OCI-M1 (cell line): ENCODE results near the gene ITGA6.

Experiments
- DNase-seq: peaks from one replicate; lab custom pipeline; 2025; lab: John Stamatoyannopoulos, UW

The ITGA6 gene

DNA sequence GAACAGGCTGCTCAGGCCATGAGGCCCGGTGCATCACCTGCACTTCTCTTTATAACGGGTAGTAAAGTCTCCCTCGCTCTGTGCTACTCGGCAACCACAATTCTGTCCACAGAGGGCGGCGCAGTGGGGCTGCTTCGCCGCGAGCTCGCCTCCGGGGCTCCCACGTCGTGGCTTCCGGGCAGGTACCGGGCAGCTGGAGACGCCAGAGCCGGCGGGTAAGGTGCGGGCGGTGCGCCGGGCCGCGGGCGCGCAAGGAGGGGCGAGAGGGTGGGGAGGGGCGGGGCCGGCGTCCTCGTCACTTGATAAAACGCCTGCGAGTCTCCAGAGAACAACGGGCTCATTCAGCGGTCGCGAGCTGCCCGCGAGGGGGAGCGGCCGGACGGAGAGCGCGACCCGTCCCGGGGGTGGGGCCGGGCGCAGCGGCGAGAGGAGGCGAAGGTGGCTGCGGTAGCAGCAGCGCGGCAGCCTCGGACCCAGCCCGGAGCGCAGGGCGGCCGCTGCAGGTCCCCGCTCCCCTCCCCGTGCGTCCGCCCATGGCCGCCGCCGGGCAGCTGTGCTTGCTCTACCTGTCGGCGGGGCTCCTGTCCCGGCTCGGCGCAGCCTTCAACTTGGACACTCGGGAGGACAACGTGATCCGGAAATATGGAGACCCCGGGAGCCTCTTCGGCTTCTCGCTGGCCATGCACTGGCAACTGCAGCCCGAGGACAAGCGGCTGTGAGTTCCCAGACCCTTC, at the start of gene ITGA6:
ITGA6 (plus strand) TSS at position 331 of the 734 bp plus-strand sequence.
- DNase-seq = peak; percentile 41

DNA sequence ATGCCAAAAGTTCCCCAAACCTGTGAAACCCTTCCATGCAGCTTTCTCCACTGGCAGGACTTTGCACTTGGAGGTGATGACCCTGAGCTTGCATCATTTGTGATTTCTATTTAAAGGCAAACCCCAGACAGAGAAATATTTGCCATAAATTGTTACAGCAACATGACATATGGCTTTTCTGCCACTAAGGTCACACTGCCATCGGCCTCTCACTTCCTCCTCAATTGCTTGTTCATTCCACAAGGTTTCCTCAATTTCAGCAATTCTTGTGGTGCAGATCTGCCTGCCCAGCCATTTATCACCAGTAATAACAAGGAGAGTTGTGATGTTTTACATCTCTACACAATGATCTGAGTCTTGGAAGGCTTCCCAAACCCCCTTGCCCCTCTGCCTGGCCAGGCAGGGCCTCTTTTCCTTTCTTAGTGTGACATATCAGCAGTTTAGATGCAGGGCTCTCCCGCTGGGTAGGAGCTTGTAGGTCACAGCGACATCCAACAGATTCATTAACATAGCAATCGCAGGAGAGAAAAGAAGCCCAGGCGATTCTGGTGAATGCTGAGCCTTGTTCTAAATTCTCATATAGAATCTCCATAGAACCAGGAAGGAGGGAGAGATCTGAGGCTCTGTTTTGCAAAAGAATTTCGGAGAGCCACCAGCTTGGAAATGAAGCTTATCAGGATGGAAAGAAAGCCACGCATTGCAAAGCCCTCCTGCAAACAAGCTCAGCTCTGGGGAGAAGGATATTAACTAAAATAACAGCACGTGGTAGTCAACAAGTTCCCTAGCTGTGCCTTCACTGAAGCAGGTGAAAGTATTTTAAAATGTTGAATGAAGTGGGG, 46.7 kb upstream of the ITGA6 start:
- DNase-seq = peak; percentile 22

DNA sequence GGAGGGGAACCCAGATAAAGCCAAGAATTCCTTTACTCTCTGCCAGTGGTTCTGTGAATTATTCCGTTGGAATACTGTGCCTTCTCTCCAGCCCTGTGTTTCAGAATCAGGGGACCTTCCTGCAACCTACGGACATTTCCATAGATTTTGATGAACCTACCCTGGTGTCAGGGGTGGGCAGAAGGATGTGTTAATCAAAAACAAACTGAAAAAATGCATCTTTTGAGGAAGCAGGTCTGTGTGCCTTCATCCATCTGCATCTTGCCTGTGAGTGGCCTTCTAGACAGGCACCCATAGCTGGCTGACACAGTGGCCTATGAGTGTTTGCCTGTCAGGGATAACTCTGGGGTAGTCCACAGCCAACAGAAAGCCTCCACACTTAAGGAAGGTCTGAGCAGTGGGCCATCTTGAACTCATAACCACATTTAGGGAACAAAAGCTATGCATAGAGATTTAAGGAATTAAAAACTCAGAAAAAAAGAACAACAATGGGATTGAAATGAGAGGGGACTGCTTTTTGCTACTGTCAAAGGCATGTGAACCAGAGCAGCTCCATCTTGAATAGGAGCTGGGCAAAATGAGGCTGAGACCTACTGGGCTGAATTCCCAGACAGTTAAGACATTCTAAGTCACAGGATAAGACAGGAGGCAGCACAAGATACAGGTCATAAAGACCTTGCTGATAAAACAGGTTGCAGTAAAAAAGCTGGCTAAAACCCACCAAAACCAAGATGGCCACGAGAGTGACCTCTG, 45.9 kb upstream of the ITGA6 start:
- DNase-seq = no peak

DNA sequence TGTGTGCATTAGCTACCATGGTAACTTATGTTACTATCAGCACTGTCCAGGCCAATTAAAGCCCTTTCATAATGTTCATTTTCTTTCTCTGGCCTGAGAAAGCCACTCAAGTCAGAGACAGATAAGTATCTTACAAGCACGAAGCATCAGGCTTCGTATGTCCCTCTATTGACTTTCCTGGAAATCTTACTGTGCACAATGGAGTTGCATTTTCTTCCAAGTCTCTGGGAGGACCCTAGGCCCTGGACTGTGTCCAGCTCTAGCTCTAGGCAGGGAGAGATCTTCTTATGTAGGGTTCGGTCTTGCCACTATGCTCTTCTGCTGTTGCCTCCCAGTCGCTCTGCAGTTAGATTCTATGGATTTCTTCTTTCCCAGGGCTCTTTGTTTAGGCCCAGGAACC, 40.0 kb upstream of the ITGA6 start:
- peak; percentile 41 for DNase-seq

DNA sequence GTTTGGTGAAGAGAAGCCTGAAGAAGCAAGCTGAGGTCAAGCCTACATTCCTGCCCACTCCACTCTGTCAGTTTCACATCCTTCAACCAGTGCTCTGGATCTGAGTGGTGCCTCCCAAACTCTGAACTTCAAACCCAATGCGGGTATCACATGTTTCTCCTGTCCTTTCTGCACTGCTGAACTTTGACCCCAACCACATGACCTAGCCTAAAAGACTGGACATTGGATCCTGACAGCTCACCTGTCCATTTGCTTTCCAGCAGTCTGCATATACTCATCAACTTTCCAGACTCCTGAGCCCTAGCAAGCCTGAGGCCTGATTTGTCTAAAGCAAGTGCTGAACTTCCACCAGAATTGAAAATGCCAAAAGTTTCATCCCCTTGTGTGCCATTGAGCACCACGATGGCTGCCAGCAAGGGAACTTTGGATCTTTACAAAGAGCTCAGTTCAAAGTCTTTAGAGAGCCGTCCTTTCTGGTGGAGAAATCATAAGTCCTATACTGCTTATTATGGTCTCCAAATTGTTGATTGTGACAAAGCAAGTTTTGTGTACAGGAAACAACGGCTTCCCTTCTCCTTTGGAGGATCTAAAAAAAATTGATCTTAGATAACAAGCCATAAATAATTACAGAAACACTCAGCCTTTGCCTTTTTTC, 37.6 kb upstream of the ITGA6 start:
- no peak for DNase-seq

- no peak for DNase-seq
These were observed 33.4 kb upstream of the ITGA6 start for GRCh38 chr2:172394002-172394401.

DNA sequence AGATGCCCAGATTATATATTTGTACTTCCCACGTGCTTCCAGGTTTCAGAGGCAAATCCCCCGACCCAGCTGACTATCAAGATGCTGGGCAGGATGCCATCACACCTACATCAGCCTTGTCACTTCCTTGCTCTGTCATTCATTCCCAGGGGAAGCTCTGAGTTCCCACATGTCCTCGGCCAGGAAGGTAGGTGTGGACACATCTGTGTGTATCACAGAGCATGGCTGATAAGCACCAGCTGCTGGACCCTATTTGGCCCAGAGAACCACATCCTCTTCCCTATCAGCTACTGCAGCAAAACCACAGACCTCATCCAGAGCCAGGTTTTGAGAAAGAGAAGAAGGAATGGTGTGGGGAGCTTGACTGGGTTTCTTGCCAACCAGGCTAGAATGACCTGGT, 31.9 kb upstream of the ITGA6 start:
- peak; percentile 81 for DNase-seq

GRCh38 chr2:172397148-172397834, 30.1 kb upstream of the ITGA6 start:
- no peak for DNase-seq

DNA sequence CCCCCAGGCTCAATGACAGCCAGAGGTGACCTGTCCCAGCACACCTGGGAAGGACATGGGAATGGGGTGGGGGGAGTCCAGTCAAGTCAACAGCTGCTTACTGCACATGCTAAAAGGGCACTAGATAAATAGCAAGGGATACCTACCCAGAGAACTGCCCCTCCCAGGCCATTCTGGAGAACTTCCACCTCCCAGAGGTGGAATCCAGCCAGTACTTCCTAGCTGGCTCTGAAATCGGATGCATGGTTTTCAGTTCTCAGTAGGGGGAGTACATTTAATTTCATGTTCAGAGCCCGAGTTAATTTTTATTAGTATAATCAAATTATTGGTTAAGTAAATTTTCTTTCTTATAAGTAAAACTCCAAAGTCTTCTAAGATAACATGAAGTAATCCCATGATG, 28.9 kb upstream of the ITGA6 start:
- no peak for DNase-seq

DNA sequence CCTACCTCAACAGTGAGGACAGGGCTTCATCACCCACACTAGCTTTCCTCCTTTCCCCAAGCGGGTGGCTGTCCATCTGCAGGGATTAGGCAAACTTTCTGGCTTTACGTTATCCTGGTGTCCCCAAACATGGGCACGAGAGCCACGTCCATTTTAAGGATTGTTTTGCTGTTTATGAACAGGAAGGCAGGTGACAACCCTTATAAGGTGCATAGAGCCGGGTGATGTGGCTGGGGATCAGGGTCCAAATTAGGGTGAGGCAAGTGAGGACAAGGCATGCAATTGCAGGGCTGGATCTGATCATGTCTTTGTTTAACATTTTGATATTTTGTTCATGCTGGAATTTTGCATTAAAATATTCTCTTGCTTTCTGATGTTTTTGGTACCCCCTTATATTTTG, 27.6 kb upstream of the ITGA6 start:
- DNase-seq = no peak

DNA sequence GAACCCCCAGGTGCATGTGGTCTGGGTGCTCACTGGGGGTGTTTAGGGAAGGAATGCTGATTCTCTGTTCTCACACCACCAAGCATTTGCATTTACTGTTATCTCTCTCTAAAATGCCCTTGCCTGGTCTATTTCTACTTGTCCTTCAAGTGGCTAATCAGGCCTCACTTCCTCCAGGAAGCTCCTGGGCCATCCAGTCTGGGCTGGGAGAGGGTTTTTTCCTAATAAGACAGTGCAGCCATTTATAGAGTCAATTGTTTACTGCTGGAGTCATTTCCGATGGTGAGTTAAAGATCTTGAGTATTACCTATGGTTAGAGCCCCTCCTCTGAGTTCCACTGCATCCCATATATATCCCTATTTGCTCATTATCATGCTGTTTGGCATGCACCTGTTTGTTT, 25.2 kb upstream of the ITGA6 start:
- no peak for DNase-seq

DNA sequence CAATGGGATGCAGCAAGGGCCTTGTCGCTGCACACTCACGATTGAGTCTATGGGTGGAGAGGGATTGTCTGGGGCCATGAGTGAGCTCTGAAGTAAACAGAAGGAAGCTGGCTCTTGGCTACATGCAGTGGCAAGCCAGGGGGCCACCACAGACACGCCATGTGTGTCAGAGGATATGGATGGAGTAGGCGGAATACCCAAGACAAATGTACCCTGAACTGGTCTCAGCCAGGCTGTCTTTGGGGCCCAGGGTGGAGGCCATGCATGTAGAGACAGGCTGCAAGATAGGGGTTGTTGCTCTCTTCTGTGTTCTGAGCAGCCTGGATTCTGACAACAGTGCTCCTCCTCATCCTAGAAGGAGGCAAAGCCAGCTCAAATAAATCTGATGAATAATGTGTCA, 24.0 kb upstream of the ITGA6 start:
- DNase-seq = no peak

- DNase-seq = no peak
These were observed 23.4 kb upstream of the ITGA6 start for GRCh38 chr2:172403881-172404468.

DNA sequence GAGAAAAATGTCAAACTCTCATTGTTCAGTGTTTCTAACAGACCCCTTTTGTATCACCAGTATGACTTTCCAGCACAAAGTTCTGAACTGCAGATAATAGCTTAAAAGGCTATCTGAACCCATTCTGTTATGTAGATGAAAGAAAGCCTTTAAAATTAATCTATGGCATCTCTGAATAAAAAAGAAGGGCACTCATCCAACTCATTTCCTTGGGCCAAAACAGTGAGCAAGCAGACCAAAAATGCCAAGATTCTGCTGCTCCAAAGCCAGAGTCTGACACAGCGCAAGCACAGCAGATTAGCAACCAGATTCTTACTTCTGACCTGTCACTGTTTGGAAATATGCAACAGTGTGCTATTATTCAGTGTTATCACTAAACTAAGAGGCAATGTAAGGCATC, 22.6 kb upstream of the ITGA6 start:
- DNase-seq = no peak

DNA sequence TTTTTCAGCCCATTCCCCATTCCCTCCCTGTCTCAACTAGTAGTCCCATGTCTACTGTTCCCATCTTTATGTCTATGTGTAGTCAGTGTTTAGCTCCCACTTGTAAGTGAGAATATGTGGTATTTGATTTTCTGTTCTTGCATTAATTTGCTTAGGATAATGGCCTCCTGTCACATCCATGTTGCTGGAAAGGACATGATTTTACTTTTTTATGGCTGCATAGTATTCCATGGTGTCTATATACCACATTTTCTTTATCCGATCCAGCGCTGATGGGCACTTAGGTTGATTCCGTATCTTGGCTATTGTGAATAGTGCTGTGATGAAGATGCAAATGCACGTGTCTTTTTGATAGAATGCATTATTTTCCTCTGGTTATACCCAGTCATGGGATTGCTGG, 21.7 kb upstream of the ITGA6 start:
- DNase-seq = no peak

GRCh38 chr2:172408143-172408766, 19.1 kb upstream of the ITGA6 start:
- DNase-seq = no peak

DNA sequence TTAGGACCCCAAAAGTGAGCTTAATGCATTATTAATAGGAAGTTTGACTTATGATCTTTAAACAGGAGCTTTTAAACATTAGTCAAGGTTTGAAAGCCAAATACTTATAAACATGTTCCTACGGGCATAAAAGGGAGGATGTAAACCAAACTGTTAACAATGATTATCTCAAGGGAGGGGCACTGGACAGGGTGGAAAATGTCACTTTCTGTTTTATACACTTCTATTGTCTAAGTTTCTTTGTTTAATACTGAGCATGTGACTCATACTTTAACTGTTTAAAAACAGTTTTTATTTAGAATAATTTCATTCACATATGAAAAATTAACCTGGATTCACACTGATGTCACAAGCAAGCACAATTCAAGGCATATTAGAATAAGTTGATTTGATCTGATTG, 18.3 kb upstream of the ITGA6 start:
- no peak for DNase-seq

GRCh38 chr2:172412984-172413492, 14.3 kb upstream of the ITGA6 start:
- DNase-seq = no peak

GRCh38 chr2:172415157-172415864, 12.1 kb upstream of the ITGA6 start:
- DNase-seq = no peak

DNA sequence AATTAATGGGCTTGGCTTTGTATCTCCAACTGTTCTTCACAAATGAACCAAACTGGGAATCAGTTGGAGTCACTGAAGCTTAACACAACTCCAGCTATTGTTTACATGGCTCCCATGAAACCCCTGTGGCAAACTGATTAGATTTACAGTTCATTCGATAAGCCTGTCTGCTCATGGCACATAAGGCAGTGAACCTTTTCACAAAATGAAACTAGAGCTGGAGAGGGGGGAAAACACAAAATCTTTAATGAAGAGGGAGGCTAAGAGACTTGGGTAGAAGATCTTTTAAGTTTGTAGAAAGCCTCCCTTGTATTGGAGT, 11.6 kb upstream of the ITGA6 start:
- peak; percentile 23 for DNase-seq
